ENCODE results near the gene SPTBN4. TPM values are rescaled to one million over a fixed set of nuclear protein-coding genes. Genes with fewer than 3 reads are reported as not detected.

SPTBN4 gene
- total and polyA plus RNA-seq, 2 of the 4 experiments (the other 2 are of a cell fraction), result 0.72 to 0.91 TPM

DNA sequence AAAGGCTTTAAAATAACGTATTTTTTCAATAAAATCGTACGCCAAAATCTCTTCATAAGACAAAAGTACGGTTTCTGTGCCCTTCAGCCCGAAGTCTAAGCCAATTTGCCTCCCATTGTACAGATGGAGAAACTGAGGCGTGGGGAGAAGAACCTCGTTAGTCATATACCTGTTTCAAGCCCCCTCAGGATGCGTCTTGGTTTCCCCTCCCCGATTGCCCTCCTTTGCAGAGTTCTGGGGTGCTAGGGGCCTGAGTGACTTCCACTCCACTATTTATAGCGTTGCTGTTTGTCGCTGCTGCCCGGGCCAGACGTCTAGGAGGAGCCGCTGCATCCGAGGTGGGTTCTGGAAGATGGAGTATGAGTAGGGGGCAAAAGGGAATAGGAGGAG is 132.1 kb downstream of the SPTBN4 start (continued):
- TF ChIP-seq, protein P1, sequence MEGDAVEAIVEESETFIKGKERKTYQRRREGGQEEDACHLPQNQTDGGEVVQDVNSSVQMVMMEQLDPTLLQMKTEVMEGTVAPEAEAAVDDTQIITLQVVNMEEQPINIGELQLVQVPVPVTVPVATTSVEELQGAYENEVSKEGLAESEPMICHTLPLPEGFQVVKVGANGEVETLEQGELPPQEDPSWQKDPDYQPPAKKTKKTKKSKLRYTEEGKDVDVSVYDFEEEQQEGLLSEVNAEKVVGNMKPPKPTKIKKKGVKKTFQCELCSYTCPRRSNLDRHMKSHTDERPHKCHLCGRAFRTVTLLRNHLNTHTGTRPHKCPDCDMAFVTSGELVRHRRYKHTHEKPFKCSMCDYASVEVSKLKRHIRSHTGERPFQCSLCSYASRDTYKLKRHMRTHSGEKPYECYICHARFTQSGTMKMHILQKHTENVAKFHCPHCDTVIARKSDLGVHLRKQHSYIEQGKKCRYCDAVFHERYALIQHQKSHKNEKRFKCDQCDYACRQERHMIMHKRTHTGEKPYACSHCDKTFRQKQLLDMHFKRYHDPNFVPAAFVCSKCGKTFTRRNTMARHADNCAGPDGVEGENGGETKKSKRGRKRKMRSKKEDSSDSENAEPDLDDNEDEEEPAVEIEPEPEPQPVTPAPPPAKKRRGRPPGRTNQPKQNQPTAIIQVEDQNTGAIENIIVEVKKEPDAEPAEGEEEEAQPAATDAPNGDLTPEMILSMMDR (conservative IDR thresholded peaks at IDR 0.05; ENCODE audit: low read depth, low read length), result no peak
- TF ChIP-seq CHD1 (IDR thresholded peaks at IDR 0.05; ENCODE audit: low read depth, low read length), result no peak
- TF ChIP-seq RFX5 (IDR thresholded peaks at IDR 0.05; ENCODE audit: low read depth, low read length), result no peak
- no peak for TF ChIP-seq MAFK (IDR thresholded peaks at IDR 0.05; ENCODE audit: low read depth, low read length)
- no peak for TF ChIP-seq POLR2A (IDR thresholded peaks at IDR 0.05; ENCODE audit: low read depth, low read length)
- no peak for TF ChIP-seq RAD21 (IDR thresholded peaks at IDR 0.05; ENCODE audit: low read length)
